CD4-positive, alpha-beta T cell (primary cell): ENCODE results near the gene SRP9. TPM values are rescaled to one million over a fixed set of nuclear protein-coding genes. Genes with fewer than 3 reads are reported as not detected.
"Not testable (repeated sequence)": the region's sequence is repeated elsewhere in the genome, so short reads cannot be mapped to it uniquely, and the experiment has no call there.

ENCODE experiments used
- ATAC-seq: fragments of 200-7000 bp; cut with Tn5 transposase; one replicate; pipeline ENCODE4 v1.10.0; 2022; ENCODE audit warnings: mild to moderate bottlenecking; ENCODE audit not compliant: poor library complexity
- CTCF ChIA-PET: fragments of 350-600 bp; sonication (Branson Sonifier 250); formaldehyde crosslinking; loops from one replicate; lab custom pipeline; 2021; ENCODE audit warnings: antibody characterized with exemption, inconsistent platforms; lab: Charles Lee
- POLR2A ChIA-PET: fragments of 350-600 bp; sonication (Branson Sonifier 250); formaldehyde crosslinking; loops from one replicate; lab custom pipeline; 2021; ENCODE audit warnings: antibody characterized with exemption, inconsistent platforms; lab: Charles Lee
- DNase-seq, 14 experiments: peaks; one replicate each; pipeline ENCODE4 v3.0.0-alpha.2; 2013 to 2020; ENCODE audit warnings: mixed read lengths in 2 of 14
- H3K27ac ChIP-seq, 2 donors: one replicate each; pipeline versions ENCODE4 v1.5.1 to v1.7.0; 2013; ENCODE audit warnings: low read length in 2 of 2, low read depth in 1 of 2, mild to moderate bottlenecking in 1 of 2
- H3K27me3 ChIP-seq, 2 experiments: 1 replicate in 1 of 2; 2 replicates in 1 of 2; pipeline versions ENCODE4 v1.6.1 to v1.7.0; 2013; ENCODE audit warnings: low read length in 2 of 2, control low read depth in 1 of 2, mild to moderate bottlenecking in 1 of 2, moderate library complexity in 1 of 2; ENCODE audit not compliant: insufficient read depth in 2 of 2, control insufficient read depth in 1 of 2
- H3K36me3 ChIP-seq: one replicate; pipeline ENCODE4 v1.6.1; 2013; ENCODE audit warnings: low read length, control low read depth; ENCODE audit not compliant: insufficient read depth
- H3K4me1 ChIP-seq: one replicate; pipeline ENCODE4 v1.6.1; 2013; ENCODE audit warnings: low read length, control low read depth; ENCODE audit not compliant: insufficient read depth
- H3K4me3 ChIP-seq: one replicate; pipeline ENCODE4 v1.5.1; 2013; ENCODE audit warnings: mild to moderate bottlenecking, low read length, moderate library complexity
- H3K9me3 ChIP-seq, 2 experiments: 1 replicate in 1 of 2; 2 replicates in 1 of 2; pipeline versions ENCODE4 v1.6.1 to v1.7.0; 2013; ENCODE audit warnings: low read length in 2 of 2, mild to moderate bottlenecking in 2 of 2, control low read depth in 1 of 2, moderate library complexity in 1 of 2; ENCODE audit not compliant: control insufficient read depth in 1 of 2, insufficient read depth in 1 of 2
- H3K27ac Mint-ChIP-seq: one replicate; pipeline ENCODE4 v1.8.0; 2020; ENCODE audit warnings: mixed read lengths
- H3K27me3 Mint-ChIP-seq: one replicate; pipeline ENCODE4 v1.8.0; 2021; ENCODE audit warnings: mixed read lengths
- H3K36me3 Mint-ChIP-seq: one replicate; pipeline ENCODE4 v1.8.0; 2021; ENCODE audit warnings: low read depth, mixed read lengths
- H3K4me1 Mint-ChIP-seq: one replicate; pipeline ENCODE4 v1.8.0; 2021; ENCODE audit warnings: low read depth, mixed read lengths
- H3K4me3 Mint-ChIP-seq: one replicate; pipeline ENCODE4 v1.8.0; 2020; ENCODE audit warnings: mild to moderate bottlenecking, mixed read lengths
- H3K9me3 Mint-ChIP-seq: one replicate; pipeline ENCODE4 v1.8.0; 2020; ENCODE audit warnings: mixed read lengths
- CTCF ChIP-seq: fragments of 200-600 bp; IDR thresholded peaks from one replicate; pipeline ENCODE4 v1.8.0; 2022; ENCODE audit warnings: antibody characterized with exemption, mild to moderate bottlenecking
- intact Hi-C, 2 experiments: fragments of 100-400 bp; cut with DNase I in 1 of 2; cut with micrococcal nuclease in 1 of 2; formaldehyde crosslinking; loops; one replicate each; pipeline versions ENCODE4 v1.15.1 to v1.9.0; 2023 to 2025; cut with DNase I, micrococcal nuclease
- total RNA-seq, 174 experiments: library from RNA in 2 of 174; stranded (reverse) in 2 of 174; gene quantifications; one replicate each; pipeline ENCODE4 v1.2.3 and lab custom pipeline; 2021 to 2026

SRP9 gene
- total RNA-seq, 2 experiments from 2014 or later = 63.7 to 69.8 TPM

GRCh38 chr1:225754940-225755641 lies 22.5 kb upstream of the SRP9 start:
- Histone ChIP-seq H3K36me3 (no peaks in the 10 kb centered on the region), H3K4me1 (no peaks in the 10 kb centered on the region), H3K27ac (no peak overlapping the region), H3K9me3 (no peaks in the 10 kb centered on the region), H3K27me3 (no peaks in the 10 kb centered on the region), H3K4me3 (no peak overlapping the region)
- Mint-ChIP-seq H3K9me3 (no peaks in the 10 kb centered on the region), H3K36me3 (no peaks in the 10 kb centered on the region), H3K27me3 (no peaks in the 10 kb centered on the region), H3K4me1 (no peaks in the 10 kb centered on the region), H3K4me3 (no peak overlapping the region), H3K27ac (no peak overlapping the region)
- ChIA-PET CTCF (no interaction called here), POLR2A (interaction anchor here (0.6 kb wide), 1 partner anchor 645 kb away, joined by 3 read pairs; no protein-coding TSS in a partner anchor)
- no peak for DNase-seq
- intact Hi-C loops = no loop called here
- ATAC-seq = no peak
- TF ChIP-seq CTCF = no peak

GRCh38 chr1:225755671-225756319 lies 21.8 kb upstream of the SRP9 start:
- POLR2A ChIA-PET = no interaction called here
- intact Hi-C loops = no loop called here

GRCh38 chr1:225757927-225758656 lies 19.5 kb upstream of the SRP9 start:
- no peaks in the 10 kb centered on the region for H3K36me3 ChIP-seq
- H3K27me3 ChIP-seq = peaks cover 0 to 6% of the 10 kb centered on the region in 2 experiments
- POLR2A ChIA-PET = no interaction called here
- no peak for ATAC-seq
- CTCF ChIA-PET = no interaction called here
- Mint-ChIP-seq H3K27me3 (peaks cover 4% of the 10 kb centered on the region), H3K4me1 (no peaks in the 10 kb centered on the region), H3K4me3 (no peak overlapping the region), H3K9me3 (no peaks in the 10 kb centered on the region), H3K27ac (no peak overlapping the region), H3K36me3 (no peaks in the 10 kb centered on the region)
- H3K4me1 ChIP-seq = no peaks in the 10 kb centered on the region
- DNase-seq = no peak
- no peak overlapping the region for H3K4me3 ChIP-seq
- intact Hi-C loops = no loop called here
- no peak for TF ChIP-seq CTCF
- no peak overlapping the region for H3K27ac ChIP-seq
- H3K9me3 ChIP-seq = no peaks in the 10 kb centered on the region

More at GRCh38 chr1:225755671-225756319, 21.8 kb upstream of the SRP9 start:
- no peak for TF ChIP-seq CTCF
- DNase-seq (no peak), ATAC-seq (no peak)
- Histone ChIP-seq H3K36me3 (no peaks in the 10 kb centered on the region), H3K4me3 (no peak overlapping the region), H3K27ac (no peak overlapping the region), H3K4me1 (no peaks in the 10 kb centered on the region), H3K27me3 (no peaks in the 10 kb centered on the region), H3K9me3 (no peaks in the 10 kb centered on the region)
- Mint-ChIP-seq H3K4me3 (no peak overlapping the region), H3K36me3 (no peaks in the 10 kb centered on the region), H3K4me1 (no peaks in the 10 kb centered on the region), H3K27me3 (no peaks in the 10 kb centered on the region), H3K27ac (no peak overlapping the region), H3K9me3 (no peaks in the 10 kb centered on the region)
- CTCF ChIA-PET = no interaction called here

- POLR2A ChIA-PET = interaction anchor here (0.6 kb wide), 1 partner anchor 72 kb away, joined by 4 read pairs; no protein-coding TSS in a partner anchor
- H3K27me3 ChIP-seq, H3K4me1 Mint-ChIP-seq, H3K36me3 Mint-ChIP-seq, H3K27ac ChIP-seq, H3K4me3 ChIP-seq, H3K4me1 ChIP-seq, H3K9me3 ChIP-seq, intact Hi-C loops, H3K4me3 Mint-ChIP-seq, ATAC-seq, H3K27me3 Mint-ChIP-seq, H3K27ac Mint-ChIP-seq, DNase-seq, H3K9me3 Mint-ChIP-seq, H3K36me3 ChIP-seq: not testable (repeated sequence)
- CTCF ChIA-PET = interaction anchor here (1.4 kb wide), 1 partner anchor 18 kb away, joined by 3 read pairs; the partner anchor contains the start of gene SRP9
Measured at GRCh38 chr1:225759972-225760371, 17.7 kb upstream of the SRP9 start.
